ENCODE measurements around the gene SLIT1.

SLIT1 gene

DNA sequence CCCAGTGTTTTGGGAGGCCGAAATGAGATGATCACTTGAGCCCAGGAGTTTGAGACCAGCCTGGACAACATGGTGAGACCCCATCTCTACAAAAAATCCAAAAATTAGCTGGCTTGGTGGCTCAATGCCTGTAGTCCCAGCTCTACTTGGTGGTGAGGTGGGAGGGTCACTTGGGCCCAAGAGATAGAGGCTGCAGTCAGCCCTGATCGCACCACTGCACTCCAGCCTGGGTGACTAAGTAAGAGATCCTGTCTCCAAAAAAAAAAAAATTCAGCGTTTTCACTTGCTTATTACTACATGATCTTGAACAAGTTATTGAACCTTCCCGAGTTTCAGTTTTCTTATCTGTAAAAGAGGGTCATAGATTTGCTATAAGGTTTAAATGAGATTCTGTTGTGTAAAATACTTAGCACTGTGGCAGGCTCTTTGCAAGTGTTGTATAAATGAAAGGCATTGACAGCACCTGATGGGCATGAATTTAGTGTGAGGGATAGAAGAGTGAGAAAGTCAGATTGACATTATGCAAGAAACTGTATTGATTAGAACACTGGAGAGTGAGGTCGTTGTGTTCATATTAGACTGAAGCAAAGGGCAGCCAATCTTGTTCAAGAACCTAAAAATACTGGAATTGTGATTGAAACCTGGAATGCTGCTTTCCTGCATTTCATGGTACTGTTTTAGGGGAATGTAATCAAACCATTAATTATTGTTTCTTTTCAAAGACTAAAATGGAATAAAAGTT lies 216.9 kb downstream of the SLIT1 start:
- Histone ChIP-seq H2BK5ac (ENCODE audit: low read length) (no peak overlapping the region), H2AK5ac (ENCODE audit: low read depth, low read length) (no peak overlapping the region), H3K4me2 (ENCODE audit: insufficient read depth, low read length, poor library complexity, severe bottlenecking) (no peak overlapping the region), H3K4me3 (ENCODE audit: low read length in 2 of 2) (no peak overlapping the region), H3K14ac (ENCODE audit: low read length) (no peak overlapping the region), H3K79me1 (ENCODE audit: low read depth, low read length) (no peaks in the 10 kb centered on the region), H4K8ac (ENCODE audit: low read depth, low read length) (no peak overlapping the region), H3K9ac (ENCODE audit: low read depth, low read length, poor library complexity) (no peak overlapping the region), H2BK120ac (ENCODE audit: low read depth, low read length) (no peak overlapping the region), H3K18ac (ENCODE audit: low read length) (no peak overlapping the region), H2BK15ac (ENCODE audit: low read length) (no peak overlapping the region), H4K91ac (ENCODE audit: low read depth, low read length, poor library complexity) (no peak overlapping the region), H3K27me3 (ENCODE audit: control insufficient read depth in 3 of 3, insufficient read depth in 3 of 3, low read depth in 1 of 3, low read length in 3 of 3) (no peaks in the 10 kb centered on the region), H3K4me1 (ENCODE audit: control insufficient read depth in 2 of 2, insufficient read depth in 1 of 2, low read depth in 1 of 2, low read length in 2 of 2) (peaks cover 0 to 18% of the 10 kb centered on the region in 2 donors), H2AFZ (ENCODE audit: low read length) (no peak overlapping the region), H3K27ac (replicated peaks; ENCODE audit: low read length) (no peak overlapping the region), H3K4ac (ENCODE audit: low read length) (no peak overlapping the region), H3K23ac (ENCODE audit: low read depth, low read length, poor library complexity) (no peak overlapping the region), H3K9me3 (replicated peaks in 1 of 2; ENCODE audit: control insufficient read depth in 2 of 2, insufficient read depth in 1 of 2, low read depth in 1 of 2, low read length in 2 of 2) (no peaks in the 10 kb centered on the region), H2BK12ac (ENCODE audit: low read length) (no peak overlapping the region), H3K36me3 (replicated peaks in 1 of 2; ENCODE audit: control insufficient read depth in 2 of 2, insufficient read depth in 2 of 2, low read length in 2 of 2) (peaks cover 0 to 5% of the 10 kb centered on the region in 2 donors)
- no peak for DNase-seq (ENCODE audit: low spot score)
- no CpG with 5 or more reads among the region's 5 CpGs for WGBS, 2 donors (ENCODE audit: extremely low coverage in 2 of 2, insufficient read length in 2 of 2, insufficient replicate concordance in 1 of 2)

DNA sequence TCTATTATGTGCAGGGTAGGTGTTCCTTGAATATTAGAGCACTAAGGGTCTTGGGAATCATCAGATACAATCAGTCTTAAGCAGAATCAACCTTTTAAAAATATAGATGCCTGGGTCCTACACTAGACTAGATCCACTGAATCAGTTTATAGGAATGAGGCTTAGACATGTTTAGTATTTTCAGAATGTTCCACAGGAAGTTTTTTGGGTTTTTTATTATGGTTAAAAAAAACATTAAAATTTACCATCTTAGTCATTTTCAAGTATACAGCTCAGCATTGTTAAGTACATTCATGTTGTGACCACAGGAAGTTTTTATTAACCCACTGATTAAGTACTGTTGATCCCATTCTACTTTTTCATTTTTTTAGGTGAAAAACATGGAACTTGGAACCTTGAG lies 217.9 kb downstream of the SLIT1 start:
- no peak overlapping the region for H3K14ac ChIP-seq (ENCODE audit: low read length)
- H3K4me3 ChIP-seq (ENCODE audit: low read length in 2 of 2): no peak overlapping the region
- H3K4me1 ChIP-seq (ENCODE audit: control insufficient read depth in 2 of 2, insufficient read depth in 1 of 2, low read depth in 1 of 2, low read length in 2 of 2): peaks cover 0 to 17% of the 10 kb centered on the region in 2 donors

DNA sequence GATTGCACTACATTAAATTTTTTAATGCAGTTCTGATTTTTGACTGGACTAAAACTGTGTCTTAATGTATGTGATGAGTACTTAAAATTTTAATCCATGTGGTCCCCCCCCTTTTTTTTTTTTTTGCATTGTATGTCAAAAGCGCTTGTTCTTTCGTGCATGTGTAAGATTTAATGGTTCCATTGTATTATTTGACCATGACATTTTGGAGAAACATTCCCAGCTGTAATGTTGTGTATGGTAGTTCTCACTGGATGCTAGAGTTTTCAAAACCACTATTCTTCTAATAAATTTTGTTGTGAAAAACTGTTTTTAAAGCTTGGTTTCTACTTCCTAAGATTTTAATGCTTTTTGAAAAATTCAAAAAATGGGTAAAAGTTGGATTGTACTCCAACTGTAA lies 221.6 kb downstream of the SLIT1 start:
- Histone ChIP-seq H3K27ac (replicated peaks; ENCODE audit: low read length) (no peak overlapping the region), H3K4me2 (ENCODE audit: insufficient read depth, low read length, poor library complexity, severe bottlenecking) (no peak overlapping the region), H2BK120ac (ENCODE audit: low read depth, low read length) (no peak overlapping the region), H3K4ac (ENCODE audit: low read length) (no peak overlapping the region), H2BK5ac (ENCODE audit: low read length) (no peak overlapping the region), H4K91ac (ENCODE audit: low read depth, low read length, poor library complexity) (no peak overlapping the region), H3K18ac (ENCODE audit: low read length) (no peak overlapping the region), H3K4me3 (ENCODE audit: low read length in 2 of 2) (no peak overlapping the region), H4K8ac (ENCODE audit: low read depth, low read length) (no peak overlapping the region), H2BK15ac (ENCODE audit: low read length) (no peak overlapping the region), H3K9ac (ENCODE audit: low read depth, low read length, poor library complexity) (no peak overlapping the region), H3K23ac (ENCODE audit: low read depth, low read length, poor library complexity) (no peak overlapping the region), H3K4me1 (ENCODE audit: control insufficient read depth in 2 of 2, insufficient read depth in 1 of 2, low read depth in 1 of 2, low read length in 2 of 2) (no peaks in the 10 kb centered on the region), H3K79me1 (ENCODE audit: low read depth, low read length) (no peaks in the 10 kb centered on the region), H3K14ac (ENCODE audit: low read length) (no peak overlapping the region), H3K9me3 (replicated peaks in 1 of 2; ENCODE audit: control insufficient read depth in 2 of 2, insufficient read depth in 1 of 2, low read depth in 1 of 2, low read length in 2 of 2) (no peaks in the 10 kb centered on the region), H2AFZ (ENCODE audit: low read length) (no peak overlapping the region), H3K36me3 (replicated peaks in 1 of 2; ENCODE audit: control insufficient read depth in 2 of 2, insufficient read depth in 2 of 2, low read length in 2 of 2) (peaks cover 0 to 25% of the 10 kb centered on the region in 2 donors), H3K27me3 (ENCODE audit: control insufficient read depth in 3 of 3, insufficient read depth in 3 of 3, low read depth in 1 of 3, low read length in 3 of 3) (no peaks in the 10 kb centered on the region), H2AK5ac (ENCODE audit: low read depth, low read length) (no peak overlapping the region), H2BK12ac (ENCODE audit: low read length) (no peak overlapping the region)
- WGBS, 2 donors (ENCODE audit: extremely low coverage in 2 of 2, insufficient read length in 2 of 2, insufficient replicate concordance in 1 of 2): no CpG with 5 or more reads among the region's 2 CpGs
- no peak for DNase-seq (ENCODE audit: low spot score)

More for the DNA sequence above, 217.9 kb downstream of the SLIT1 start:
- DNase-seq (ENCODE audit: low spot score): no peak
- no peak overlapping the region for H4K8ac ChIP-seq (ENCODE audit: low read depth, low read length)
- no peak overlapping the region for H3K23ac ChIP-seq (ENCODE audit: low read depth, low read length, poor library complexity)
- H4K91ac ChIP-seq (ENCODE audit: low read depth, low read length, poor library complexity): no peak overlapping the region
- H3K4ac ChIP-seq (ENCODE audit: low read length): no peak overlapping the region
- peaks cover 0 to 10% of the 10 kb centered on the region in 2 donors for H3K36me3 ChIP-seq (replicated peaks in 1 of 2; ENCODE audit: control insufficient read depth in 2 of 2, insufficient read depth in 2 of 2, low read length in 2 of 2)
- H2BK12ac ChIP-seq (ENCODE audit: low read length): no peak overlapping the region
- H2BK15ac ChIP-seq (ENCODE audit: low read length): no peak overlapping the region
- H3K4me2 ChIP-seq (ENCODE audit: insufficient read depth, low read length, poor library complexity, severe bottlenecking): no peak overlapping the region
- H2AK5ac ChIP-seq (ENCODE audit: low read depth, low read length): no peak overlapping the region
- no peak overlapping the region for H3K9ac ChIP-seq (ENCODE audit: low read depth, low read length, poor library complexity)
- no peak overlapping the region for H2BK120ac ChIP-seq (ENCODE audit: low read depth, low read length)
- no peaks in the 10 kb centered on the region for H3K9me3 ChIP-seq (replicated peaks in 1 of 2; ENCODE audit: control insufficient read depth in 2 of 2, insufficient read depth in 1 of 2, low read depth in 1 of 2, low read length in 2 of 2)
- H3K79me1 ChIP-seq (ENCODE audit: low read depth, low read length): no peaks in the 10 kb centered on the region
- no peak overlapping the region for H3K18ac ChIP-seq (ENCODE audit: low read length)
- H3K27ac ChIP-seq (replicated peaks; ENCODE audit: low read length): no peak overlapping the region
- H2AFZ ChIP-seq (ENCODE audit: low read length): no peak overlapping the region
- H2BK5ac ChIP-seq (ENCODE audit: low read length): no peak overlapping the region
- no peaks in the 10 kb centered on the region for H3K27me3 ChIP-seq (ENCODE audit: control insufficient read depth in 3 of 3, insufficient read depth in 3 of 3, low read depth in 1 of 3, low read length in 3 of 3)

DNA sequence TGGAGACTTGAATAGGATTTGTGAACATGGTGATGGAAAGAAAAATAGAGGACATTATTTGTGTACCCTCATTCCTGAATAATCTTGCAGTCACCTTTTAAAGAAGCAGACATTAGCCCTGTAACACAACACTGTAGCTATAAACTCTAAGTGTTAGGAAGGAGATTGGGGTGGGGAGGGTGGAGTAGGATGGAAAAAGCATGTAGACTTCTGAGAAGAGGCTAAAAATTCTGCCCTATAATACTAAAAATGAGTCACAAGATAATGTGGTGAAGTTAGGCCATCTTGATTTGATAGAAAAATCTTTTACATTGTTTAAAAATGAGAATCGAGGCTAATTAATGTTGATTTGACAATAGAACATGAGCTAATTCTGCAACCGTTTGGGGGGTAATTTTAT lies 224.9 kb downstream of the SLIT1 start:
- no peak overlapping the region for H3K23ac ChIP-seq (ENCODE audit: low read depth, low read length, poor library complexity)
- no peak overlapping the region for H3K9ac ChIP-seq (ENCODE audit: low read depth, low read length, poor library complexity)
- H3K14ac ChIP-seq (ENCODE audit: low read length): no peak overlapping the region
- no peak overlapping the region for H4K91ac ChIP-seq (ENCODE audit: low read depth, low read length, poor library complexity)
- no peak overlapping the region for H3K4me2 ChIP-seq (ENCODE audit: insufficient read depth, low read length, poor library complexity, severe bottlenecking)
- no peak overlapping the region for H2AFZ ChIP-seq (ENCODE audit: low read length)
- H2BK15ac ChIP-seq (ENCODE audit: low read length): no peak overlapping the region
- H2BK120ac ChIP-seq (ENCODE audit: low read depth, low read length): no peak overlapping the region
- H3K4ac ChIP-seq (ENCODE audit: low read length): no peak overlapping the region
- peaks cover 0 to 1% of the 10 kb centered on the region in 2 donors for H3K4me1 ChIP-seq (ENCODE audit: control insufficient read depth in 2 of 2, insufficient read depth in 1 of 2, low read depth in 1 of 2, low read length in 2 of 2)
- no peak overlapping the region for H4K8ac ChIP-seq (ENCODE audit: low read depth, low read length)
- no CpG with 5 or more reads among the region's 2 CpGs for WGBS, 2 donors (ENCODE audit: extremely low coverage in 2 of 2, insufficient read length in 2 of 2, insufficient replicate concordance in 1 of 2)
- H3K27ac ChIP-seq (replicated peaks; ENCODE audit: low read length): no peak overlapping the region
- peaks cover 1 to 54% of the 10 kb centered on the region in 2 donors for H3K36me3 ChIP-seq (replicated peaks in 1 of 2; ENCODE audit: control insufficient read depth in 2 of 2, insufficient read depth in 2 of 2, low read length in 2 of 2)
- no peak overlapping the region for H2BK12ac ChIP-seq (ENCODE audit: low read length)
- H3K79me1 ChIP-seq (ENCODE audit: low read depth, low read length): no peaks in the 10 kb centered on the region
- no peak overlapping the region for H2AK5ac ChIP-seq (ENCODE audit: low read depth, low read length)
- no peaks in the 10 kb centered on the region for H3K27me3 ChIP-seq (ENCODE audit: control insufficient read depth in 3 of 3, insufficient read depth in 3 of 3, low read depth in 1 of 3, low read length in 3 of 3)
- H3K9me3 ChIP-seq (replicated peaks in 1 of 2; ENCODE audit: control insufficient read depth in 2 of 2, insufficient read depth in 1 of 2, low read depth in 1 of 2, low read length in 2 of 2): no peaks in the 10 kb centered on the region
- DNase-seq (ENCODE audit: low spot score): no peak
- no peak overlapping the region for H3K4me3 ChIP-seq (ENCODE audit: low read length in 2 of 2)
- H3K18ac ChIP-seq (ENCODE audit: low read length): no peak overlapping the region
- H2BK5ac ChIP-seq (ENCODE audit: low read length): no peak overlapping the region
